HepG2 (cell line): ENCODE measurements around the gene GTF2I. TPM values are rescaled to one million over a fixed set of nuclear protein-coding genes. Genes with fewer than 3 reads are reported as not detected.
A peak's percentile ranks its signal among the peaks of the same experiment; 100 is the strongest.

Source experiments
- FIP1L1 ChIP-seq: fragments of 200-400 bp; formaldehyde crosslinking; IDR thresholded peaks from 2 replicates; pipeline ENCODE4 v1.6.1; 2018; ENCODE audit warnings: low read depth, mild to moderate bottlenecking, low read length, moderate library complexity, borderline replicate concordance; ENCODE audit not compliant: insufficient read depth
- POLR2A ChIP-seq, 2 experiments: IDR thresholded peaks; 2 replicates each; pipeline ENCODE4 v1.6.1; 2011; ENCODE audit warnings: low read depth in 2 of 2, low read length in 2 of 2, mild to moderate bottlenecking in 1 of 2, moderate library complexity in 1 of 2; ENCODE audit not compliant: insufficient read depth in 1 of 2
- RBFOX2 ChIP-seq: fragments of 200-400 bp; formaldehyde crosslinking; IDR thresholded peaks from 2 replicates; pipeline ENCODE4 v1.6.1; 2017; ENCODE audit warnings: low read depth, mild to moderate bottlenecking, low read length
- SMARCE1 ChIP-seq: fragments of 450-650 bp; IDR thresholded peaks from 2 replicates; pipeline ENCODE4 v1.6.1; 2017; ENCODE audit warnings: borderline replicate concordance
- ZNF280D ChIP-seq: sonication (generic); formaldehyde crosslinking; IDR thresholded peaks from 2 replicates; pipeline ENCODE4 v1.5.1; 2020; ENCODE audit warnings: mild to moderate bottlenecking, missing genetic modification reagents
- ZNF354B ChIP-seq: sonication (generic); formaldehyde crosslinking; IDR thresholded peaks from 2 replicates; pipeline ENCODE4 v1.8.0; 2022; ENCODE audit warnings: mild to moderate bottlenecking, missing genetic modification reagents
- ZNF552 ChIP-seq: sonication (generic); formaldehyde crosslinking; IDR thresholded peaks from 2 replicates; pipeline ENCODE4 v1.9.0; 2022; ENCODE audit warnings: missing genetic modification reagents, mild to moderate bottlenecking, borderline replicate concordance
- ZNF567 ChIP-seq: sonication (generic); formaldehyde crosslinking; IDR thresholded peaks from 2 replicates; pipeline ENCODE4 v1.8.1; 2023; ENCODE audit warnings: mild to moderate bottlenecking, missing genetic modification reagents, borderline replicate concordance
- ZNF773 ChIP-seq: sonication (generic); formaldehyde crosslinking; IDR thresholded peaks from 2 replicates; pipeline ENCODE4 v1.4.0; 2020; ENCODE audit warnings: missing genetic modification reagents, borderline replicate concordance
- polyA plus RNA-seq, 8 experiments: library from polyadenylated mRNA; depleted of rRNA in 3 of 8; stranded (reverse) in 7 of 8; unstranded in 1 of 8; fragments of >200 nt; fragmentation: Illumina TruSeq in 4 of 8; extraction: Trizol in 4 of 8; gene quantifications; 2 replicates each; pipeline versions ENCODE4 v1.2.1 to v1.2.3, GENCODE V29; 2011 to 2016; ENCODE audit warnings: low read depth in 4 of 8, missing spikeins in 1 of 8, mixed read lengths in 1 of 8; ENCODE audit not compliant: insufficient read depth in 1 of 8
- total RNA-seq, 5 experiments: library from RNA; depleted of rRNA; stranded (reverse); fragments of >200 nt; fragmentation: Illumina TruSeq; extraction: Trizol; gene quantifications; 2 replicates each; pipeline ENCODE4 v1.2.3, GENCODE V29; 2016; ENCODE audit warnings: low read depth in 1 of 5
- TF ChIP-seq, protein P1 (sequence below): sonication (generic); formaldehyde crosslinking; IDR thresholded peaks from 2 replicates; pipeline ENCODE4 v1.4.0; 2020; ENCODE audit warnings: missing genetic modification reagents
- TF ChIP-seq, protein P2 (sequence below): sonication (generic); formaldehyde crosslinking; IDR thresholded peaks from 2 replicates; pipeline ENCODE4 v1.4.0; 2020; ENCODE audit warnings: missing genetic modification reagents
- TF ChIP-seq, protein P3 (sequence below): sonication (generic); formaldehyde crosslinking; IDR thresholded peaks from 2 replicates; pipeline ENCODE4 v1.4.0; 2020; ENCODE audit warnings: missing genetic modification reagents, borderline replicate concordance
- TF ChIP-seq, protein P4 (sequence below): sonication (generic); formaldehyde crosslinking; IDR thresholded peaks from 2 replicates; pipeline ENCODE4 v1.8.0; 2022; ENCODE audit warnings: missing genetic modification reagents, mild to moderate bottlenecking, moderate library complexity, borderline replicate concordance

GTF2I gene
- total and polyA plus RNA-seq, 2 of the 13 experiments (the other 11 are each of a cell fraction or from before 2014, with no cell fraction given), result 74.6 to 125 TPM

DNA sequence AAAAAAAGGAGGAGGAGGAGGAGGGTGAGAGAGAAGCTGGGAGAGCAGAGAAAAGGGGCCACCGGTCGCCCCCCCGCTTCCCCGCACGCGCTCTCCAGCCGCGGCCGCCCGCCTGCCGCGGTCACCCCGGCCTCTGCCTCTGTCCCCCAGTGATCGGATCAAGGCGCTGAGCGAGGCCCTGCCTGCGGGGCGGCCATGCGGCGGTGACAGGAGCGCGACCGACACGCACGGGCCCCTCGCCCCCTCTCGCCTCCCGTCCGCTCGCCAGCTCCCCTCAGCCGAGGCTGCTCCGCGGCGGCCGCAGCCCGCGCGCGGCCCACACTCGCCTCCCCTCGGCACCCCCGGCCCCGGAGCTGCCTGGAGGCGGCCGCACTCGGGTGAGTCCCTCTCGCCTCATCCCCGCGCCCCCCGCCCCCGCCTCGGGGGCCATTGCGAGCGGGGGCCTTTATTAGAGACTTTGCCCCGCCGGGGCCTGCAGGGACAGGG is at the start of gene GTF2I (continued):
- TF ChIP-seq, protein P1, sequence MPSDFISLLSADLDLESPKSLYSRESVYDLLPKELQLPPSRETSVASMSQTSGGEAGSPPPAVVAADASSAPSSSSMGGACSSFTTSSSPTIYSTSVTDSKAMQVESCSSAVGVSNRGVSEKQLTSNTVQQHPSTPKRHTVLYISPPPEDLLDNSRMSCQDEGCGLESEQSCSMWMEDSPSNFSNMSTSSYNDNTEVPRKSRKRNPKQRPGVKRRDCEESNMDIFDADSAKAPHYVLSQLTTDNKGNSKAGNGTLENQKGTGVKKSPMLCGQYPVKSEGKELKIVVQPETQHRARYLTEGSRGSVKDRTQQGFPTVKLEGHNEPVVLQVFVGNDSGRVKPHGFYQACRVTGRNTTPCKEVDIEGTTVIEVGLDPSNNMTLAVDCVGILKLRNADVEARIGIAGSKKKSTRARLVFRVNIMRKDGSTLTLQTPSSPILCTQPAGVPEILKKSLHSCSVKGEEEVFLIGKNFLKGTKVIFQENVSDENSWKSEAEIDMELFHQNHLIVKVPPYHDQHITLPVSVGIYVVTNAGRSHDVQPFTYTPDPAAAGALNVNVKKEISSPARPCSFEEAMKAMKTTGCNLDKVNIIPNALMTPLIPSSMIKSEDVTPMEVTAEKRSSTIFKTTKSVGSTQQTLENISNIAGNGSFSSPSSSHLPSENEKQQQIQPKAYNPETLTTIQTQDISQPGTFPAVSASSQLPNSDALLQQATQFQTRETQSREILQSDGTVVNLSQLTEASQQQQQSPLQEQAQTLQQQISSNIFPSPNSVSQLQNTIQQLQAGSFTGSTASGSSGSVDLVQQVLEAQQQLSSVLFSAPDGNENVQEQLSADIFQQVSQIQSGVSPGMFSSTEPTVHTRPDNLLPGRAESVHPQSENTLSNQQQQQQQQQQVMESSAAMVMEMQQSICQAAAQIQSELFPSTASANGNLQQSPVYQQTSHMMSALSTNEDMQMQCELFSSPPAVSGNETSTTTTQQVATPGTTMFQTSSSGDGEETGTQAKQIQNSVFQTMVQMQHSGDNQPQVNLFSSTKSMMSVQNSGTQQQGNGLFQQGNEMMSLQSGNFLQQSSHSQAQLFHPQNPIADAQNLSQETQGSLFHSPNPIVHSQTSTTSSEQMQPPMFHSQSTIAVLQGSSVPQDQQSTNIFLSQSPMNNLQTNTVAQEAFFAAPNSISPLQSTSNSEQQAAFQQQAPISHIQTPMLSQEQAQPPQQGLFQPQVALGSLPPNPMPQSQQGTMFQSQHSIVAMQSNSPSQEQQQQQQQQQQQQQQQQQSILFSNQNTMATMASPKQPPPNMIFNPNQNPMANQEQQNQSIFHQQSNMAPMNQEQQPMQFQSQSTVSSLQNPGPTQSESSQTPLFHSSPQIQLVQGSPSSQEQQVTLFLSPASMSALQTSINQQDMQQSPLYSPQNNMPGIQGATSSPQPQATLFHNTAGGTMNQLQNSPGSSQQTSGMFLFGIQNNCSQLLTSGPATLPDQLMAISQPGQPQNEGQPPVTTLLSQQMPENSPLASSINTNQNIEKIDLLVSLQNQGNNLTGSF, result no peak
- TF ChIP-seq, protein P2, sequence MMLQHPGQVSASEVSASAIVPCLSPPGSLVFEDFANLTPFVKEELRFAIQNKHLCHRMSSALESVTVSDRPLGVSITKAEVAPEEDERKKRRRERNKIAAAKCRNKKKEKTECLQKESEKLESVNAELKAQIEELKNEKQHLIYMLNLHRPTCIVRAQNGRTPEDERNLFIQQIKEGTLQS (CRISPR knock-in tag), result peak; percentile 45; the same call in 1 of the 2 replicates
- TF ChIP-seq ZNF567 (CRISPR knock-in tag) (0 out of 2 replicates have a peak, but pooled peaks have one; percentile 3), FIP1L1 (no peak), ZNF773 (peak; percentile 32; the same call in 1 of the 2 replicates), RBFOX2 (peak; percentile 92), SMARCE1 (no peak), POLR2A (IDR thresholded peaks at IDR 0.05; ENCODE audit: insufficient read depth in 1 of 2, low read depth in 2 of 2, low read length in 2 of 2) (peak; percentile 51 to 56; a peak in 3 of 4 replicates), ZNF354B (CRISPR knock-in tag) (no peak), ZNF552 (CRISPR knock-in tag) (no peak), ZNF280D (CRISPR knock-in tag) (no peak)
- TF ChIP-seq, protein P3, sequence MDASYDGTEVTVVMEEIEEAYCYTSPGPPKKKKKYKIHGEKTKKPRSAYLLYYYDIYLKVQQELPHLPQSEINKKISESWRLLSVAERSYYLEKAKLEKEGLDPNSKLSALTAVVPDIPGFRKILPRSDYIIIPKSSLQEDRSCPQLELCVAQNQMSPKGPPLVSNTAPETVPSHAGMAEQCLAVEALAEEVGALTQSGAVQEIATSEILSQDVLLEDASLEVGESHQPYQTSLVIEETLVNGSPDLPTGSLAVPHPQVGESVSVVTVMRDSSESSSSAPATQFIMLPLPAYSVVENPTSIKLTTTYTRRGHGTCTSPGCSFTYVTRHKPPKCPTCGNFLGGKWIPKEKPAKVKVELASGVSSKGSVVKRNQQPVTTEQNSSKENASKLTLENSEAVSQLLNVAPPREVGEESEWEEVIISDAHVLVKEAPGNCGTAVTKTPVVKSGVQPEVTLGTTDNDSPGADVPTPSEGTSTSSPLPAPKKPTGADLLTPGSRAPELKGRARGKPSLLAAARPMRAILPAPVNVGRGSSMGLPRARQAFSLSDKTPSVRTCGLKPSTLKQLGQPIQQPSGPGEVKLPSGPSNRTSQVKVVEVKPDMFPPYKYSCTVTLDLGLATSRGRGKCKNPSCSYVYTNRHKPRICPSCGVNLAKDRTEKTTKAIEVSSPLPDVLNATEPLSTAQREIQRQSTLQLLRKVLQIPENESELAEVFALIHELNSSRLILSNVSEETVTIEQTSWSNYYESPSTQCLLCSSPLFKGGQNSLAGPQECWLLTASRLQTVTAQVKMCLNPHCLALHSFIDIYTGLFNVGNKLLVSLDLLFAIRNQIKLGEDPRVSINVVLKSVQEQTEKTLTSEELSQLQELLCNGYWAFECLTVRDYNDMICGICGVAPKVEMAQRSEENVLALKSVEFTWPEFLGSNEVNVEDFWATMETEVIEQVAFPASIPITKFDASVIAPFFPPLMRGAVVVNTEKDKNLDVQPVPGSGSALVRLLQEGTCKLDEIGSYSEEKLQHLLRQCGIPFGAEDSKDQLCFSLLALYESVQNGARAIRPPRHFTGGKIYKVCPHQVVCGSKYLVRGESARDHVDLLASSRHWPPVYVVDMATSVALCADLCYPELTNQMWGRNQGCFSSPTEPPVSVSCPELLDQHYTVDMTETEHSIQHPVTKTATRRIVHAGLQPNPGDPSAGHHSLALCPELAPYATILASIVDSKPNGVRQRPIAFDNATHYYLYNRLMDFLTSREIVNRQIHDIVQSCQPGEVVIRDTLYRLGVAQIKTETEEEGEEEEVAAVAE (CRISPR knock-in tag), result no peak
- TF ChIP-seq, protein P4, sequence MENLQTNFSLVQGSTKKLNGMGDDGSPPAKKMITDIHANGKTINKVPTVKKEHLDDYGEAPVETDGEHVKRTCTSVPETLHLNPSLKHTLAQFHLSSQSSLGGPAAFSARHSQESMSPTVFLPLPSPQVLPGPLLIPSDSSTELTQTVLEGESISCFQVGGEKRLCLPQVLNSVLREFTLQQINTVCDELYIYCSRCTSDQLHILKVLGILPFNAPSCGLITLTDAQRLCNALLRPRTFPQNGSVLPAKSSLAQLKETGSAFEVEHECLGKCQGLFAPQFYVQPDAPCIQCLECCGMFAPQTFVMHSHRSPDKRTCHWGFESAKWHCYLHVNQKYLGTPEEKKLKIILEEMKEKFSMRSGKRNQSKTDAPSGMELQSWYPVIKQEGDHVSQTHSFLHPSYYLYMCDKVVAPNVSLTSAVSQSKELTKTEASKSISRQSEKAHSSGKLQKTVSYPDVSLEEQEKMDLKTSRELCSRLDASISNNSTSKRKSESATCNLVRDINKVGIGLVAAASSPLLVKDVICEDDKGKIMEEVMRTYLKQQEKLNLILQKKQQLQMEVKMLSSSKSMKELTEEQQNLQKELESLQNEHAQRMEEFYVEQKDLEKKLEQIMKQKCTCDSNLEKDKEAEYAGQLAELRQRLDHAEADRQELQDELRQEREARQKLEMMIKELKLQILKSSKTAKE (CRISPR knock-in tag), result no peak
